Endometrial microvascular endothelial cells (primary cell): ENCODE measurements around the gene SMAD6. TPM values are rescaled to one million over a fixed set of nuclear protein-coding genes. Genes with fewer than 3 reads are reported as not detected.

Source experiments
- in situ Hi-C: cut with HindIII; loops from 2 replicates; pipeline ENCODE4 v1.10.0; 2017; ENCODE audit warnings: low sequenced_read_pairs, low pct_unique_long_range_greater_than_20kb; ENCODE audit errors: inconsistent ontology term
- total RNA-seq: library from RNA; depleted of rRNA; stranded (reverse); fragments of >200 nt; gene quantifications from one replicate; pipeline ENCODE4 v1.2.3, GENCODE V29; 2015; ENCODE audit errors: inconsistent ontology term

Gene SMAD6
- total RNA-seq, 1 donor from 2014 or later, result 4.2 TPM

- in situ Hi-C loops, result no loop called here
Observed at GRCh38 chr15:66777596-66778313, 75.7 kb downstream of the SMAD6 start.

DNA sequence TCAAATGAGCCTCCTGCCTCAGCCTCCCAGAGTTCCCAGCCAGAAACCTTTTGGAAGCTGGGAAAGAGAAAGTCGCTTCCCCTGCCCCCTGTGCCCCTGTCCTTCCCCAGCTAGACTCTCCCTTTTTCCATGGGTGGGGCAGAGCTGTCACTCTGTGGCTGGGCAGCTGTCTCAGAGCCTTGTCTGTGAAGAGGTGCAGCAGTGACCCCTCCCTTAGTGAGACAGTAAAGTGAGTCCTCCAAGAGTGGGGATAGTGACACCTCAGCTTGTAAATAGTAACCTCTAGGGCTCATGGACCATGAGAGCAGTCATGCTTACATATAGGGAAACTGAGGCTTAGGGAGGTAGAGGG lies 76.3 kb downstream of the SMAD6 start:
- in situ Hi-C loops, result no loop called here

GRCh38 chr15:66778716-66779115 lies 76.7 kb downstream of the SMAD6 start:
- in situ Hi-C loops, result no loop called here

- in situ Hi-C loops, result no loop called here
Observed at GRCh38 chr15:66779331-66780009, 77.4 kb downstream of the SMAD6 start.

DNA sequence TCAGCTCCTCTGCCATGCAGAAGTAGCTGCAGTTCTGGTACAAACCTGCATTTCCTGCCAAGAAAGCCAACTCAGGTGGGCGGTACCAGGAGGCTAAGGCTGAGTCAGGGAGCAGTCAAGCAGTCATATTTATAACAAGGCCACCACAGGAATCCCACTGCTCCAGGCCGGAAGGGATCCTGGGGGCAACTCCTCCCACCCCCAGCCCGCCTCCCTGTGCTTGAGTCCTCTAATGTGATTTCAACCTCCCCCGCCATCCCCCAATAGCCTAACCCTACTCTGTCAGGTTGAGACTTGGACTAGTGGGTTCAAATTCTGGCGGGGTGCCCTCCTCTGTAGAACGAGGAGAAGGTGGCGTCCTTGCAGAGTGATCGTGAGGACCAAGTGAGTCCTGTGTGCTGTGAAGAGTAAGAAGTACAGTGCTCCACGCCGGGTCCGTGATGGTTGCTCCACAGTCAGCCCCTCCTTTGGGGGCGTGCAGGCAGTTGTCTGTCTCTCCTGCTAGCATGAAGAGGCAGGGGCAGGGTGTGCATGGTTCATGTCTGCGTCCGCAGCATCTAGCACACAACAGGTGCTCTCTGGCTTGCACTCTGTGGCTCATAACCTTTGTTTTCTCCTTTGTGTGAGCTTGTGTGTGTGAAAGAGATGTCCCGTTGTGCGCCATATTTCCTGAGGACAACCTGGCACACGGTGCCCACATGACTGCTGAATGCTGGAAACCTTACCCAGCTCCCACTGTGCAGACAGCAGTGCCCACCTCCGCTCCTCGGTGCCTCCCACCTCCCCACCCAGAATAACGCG lies 78.3 kb downstream of the SMAD6 start:
- in situ Hi-C loops, result no loop called here

GRCh38 chr15:66780973-66781718 lies 79.1 kb downstream of the SMAD6 start:
- in situ Hi-C loops, result no loop called here

DNA sequence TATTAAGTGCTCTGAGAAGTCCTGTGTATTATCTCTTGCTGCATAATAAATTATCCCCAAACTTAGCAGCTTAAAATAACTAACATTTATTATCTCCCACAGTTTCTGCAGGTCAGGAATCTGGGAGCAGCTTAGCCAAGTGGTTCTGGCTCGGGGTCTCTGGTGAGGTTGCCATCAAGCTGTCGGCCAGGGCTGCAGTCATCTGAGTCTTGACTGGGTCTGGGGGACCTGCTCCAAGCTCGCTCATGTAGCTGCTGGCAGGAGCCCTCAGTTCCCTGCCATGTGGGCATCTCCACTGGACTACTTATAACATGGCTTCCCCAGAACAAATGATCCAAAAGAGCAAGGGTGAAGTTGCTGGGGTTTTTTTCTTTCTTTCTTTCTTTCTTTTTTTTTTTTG lies 80.7 kb downstream of the SMAD6 start:
- in situ Hi-C loops, result no loop called here

- in situ Hi-C loops, result no loop called here
Observed at GRCh38 chr15:66783314-66783713, 81.3 kb downstream of the SMAD6 start.

DNA sequence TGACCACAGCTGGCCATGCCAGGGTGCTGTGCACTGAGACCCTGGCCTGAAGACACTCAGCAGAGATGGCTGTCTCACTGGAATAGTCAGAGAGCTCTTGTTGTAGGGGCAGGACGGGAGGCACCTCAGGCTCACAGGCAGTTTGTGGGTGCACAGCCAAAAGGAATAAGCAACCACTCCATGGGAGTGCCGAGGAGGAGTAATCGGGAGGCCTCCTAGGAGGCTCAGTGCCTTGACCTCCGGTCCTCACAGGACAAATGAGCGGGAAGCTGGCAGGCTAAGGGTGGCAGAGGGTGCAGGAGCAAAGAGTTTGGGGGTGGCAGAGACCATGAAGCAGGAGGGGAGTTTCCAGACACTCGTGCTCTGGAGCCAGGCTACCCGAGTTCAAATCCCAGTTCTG lies 81.7 kb downstream of the SMAD6 start:
- in situ Hi-C loops, result no loop called here

GRCh38 chr15:66784174-66784573 lies 82.1 kb downstream of the SMAD6 start:
- in situ Hi-C loops, result no loop called here

- in situ Hi-C loops, result no loop called here
Observed at GRCh38 chr15:66785637-66786036, 83.6 kb downstream of the SMAD6 start.

- in situ Hi-C loops, result no loop called here
Observed at GRCh38 chr15:66786222-66786621, 84.2 kb downstream of the SMAD6 start.

- in situ Hi-C loops, result no loop called here
Observed at GRCh38 chr15:66786708-66787488, 84.9 kb downstream of the SMAD6 start.

- in situ Hi-C loops, result no loop called here
Observed at GRCh38 chr15:66787489-66787871, 85.4 kb downstream of the SMAD6 start.

GRCh38 chr15:66788024-66788423 lies 86.0 kb downstream of the SMAD6 start:
- in situ Hi-C loops, result no loop called here

- in situ Hi-C loops, result no loop called here
Observed at GRCh38 chr15:66789029-66790025, 87.3 kb downstream of the SMAD6 start.

DNA sequence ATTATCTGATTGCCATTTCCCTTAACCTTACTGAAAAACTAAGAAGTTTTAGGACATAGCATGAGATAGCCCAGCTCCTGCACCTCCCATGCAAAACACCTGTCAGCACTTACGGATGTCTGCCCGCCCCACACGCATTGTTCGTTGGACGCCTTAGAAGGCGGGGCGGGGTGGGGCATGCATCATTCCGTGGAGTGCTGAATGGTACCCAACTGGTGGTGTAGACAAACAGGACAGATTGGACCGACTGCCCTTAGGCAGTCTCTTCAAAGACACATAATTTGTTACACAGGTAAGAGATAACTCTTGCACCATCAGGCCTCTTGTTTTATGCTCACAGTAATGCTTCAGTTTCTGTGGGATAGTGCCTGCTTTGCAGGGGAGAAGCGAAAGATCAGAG lies 93.8 kb downstream of the SMAD6 start:
- in situ Hi-C loops, result no loop called here
